COLO668 (cell line): ENCODE measurements around the gene GUCY2F.

Experiments
- DNase-seq: peaks from one replicate; lab custom pipeline; 2025; ENCODE audit not compliant: unreplicated experiment; lab: John Stamatoyannopoulos, UW

The GUCY2F gene

GRCh38 chrX:109398061-109398460 is 83.8 kb downstream of the GUCY2F start:
- DNase-seq = no peak

GRCh38 chrX:109393859-109394258 is 88.0 kb downstream of the GUCY2F start:
- no peak for DNase-seq

GRCh38 chrX:109392895-109393294 is 89.0 kb downstream of the GUCY2F start:
- DNase-seq = no peak

GRCh38 chrX:109390556-109390955 is 91.3 kb downstream of the GUCY2F start:
- no peak for DNase-seq

- no peak for DNase-seq
These were observed 92.0 kb downstream of the GUCY2F start for GRCh38 chrX:109389917-109390316.

GRCh38 chrX:109384699-109385098 is 97.2 kb downstream of the GUCY2F start:
- DNase-seq = no peak

GRCh38 chrX:109382332-109382731 is 99.6 kb downstream of the GUCY2F start:
- no peak for DNase-seq

GRCh38 chrX:109378281-109378680 is 103.6 kb downstream of the GUCY2F start:
- no peak for DNase-seq

- no peak for DNase-seq
These were observed 107.5 kb downstream of the GUCY2F start for GRCh38 chrX:109374262-109374960.

- DNase-seq = no peak
These were observed 108.4 kb downstream of the GUCY2F start for GRCh38 chrX:109373468-109373867.

- no peak for DNase-seq
These were observed 109.2 kb downstream of the GUCY2F start for GRCh38 chrX:109372716-109373115.

GRCh38 chrX:109372291-109372690 is 109.6 kb downstream of the GUCY2F start:
- no peak for DNase-seq

GRCh38 chrX:109362101-109362500 is 119.8 kb downstream of the GUCY2F start:
- no peak for DNase-seq

- DNase-seq = no peak
These were observed 121.6 kb downstream of the GUCY2F start for GRCh38 chrX:109360301-109360700.

GRCh38 chrX:109357706-109358105 is 124.2 kb downstream of the GUCY2F start:
- no peak for DNase-seq

GRCh38 chrX:109356684-109357083 is 125.2 kb downstream of the GUCY2F start:
- no peak for DNase-seq

GRCh38 chrX:109352066-109352588 is 129.8 kb downstream of the GUCY2F start:
- DNase-seq = no peak

GRCh38 chrX:109351557-109351956 is 130.3 kb downstream of the GUCY2F start:
- DNase-seq = no peak

GRCh38 chrX:109350551-109350950 is 131.3 kb downstream of the GUCY2F start:
- DNase-seq = no peak

GRCh38 chrX:109350051-109350450 is 131.8 kb downstream of the GUCY2F start:
- no peak for DNase-seq

- no peak for DNase-seq
These were observed 134.3 kb downstream of the GUCY2F start for GRCh38 chrX:109347632-109348031.

GRCh38 chrX:109346491-109346890 is 135.4 kb downstream of the GUCY2F start:
- DNase-seq = no peak

GRCh38 chrX:109345856-109346255 is 136.0 kb downstream of the GUCY2F start:
- no peak for DNase-seq
